CD4-positive, CD25-positive, alpha-beta regulatory T cell (primary cell): Measurements from ENCODE around the gene ZBTB38. TPM values are rescaled to one million over a fixed set of nuclear protein-coding genes. Genes with fewer than 3 reads are reported as not detected.

Experiments
- ATAC-seq, 2 donors: fragments of 150-1000 bp; cut with Tn5 transposase; one replicate each; pipeline ENCODE4 v1.10.0; 2021; ENCODE audit warnings: low read depth in 2 of 2, moderate number of reproducible peaks in 2 of 2, moderate library complexity in 1 of 2
- DNase-seq, 3 donors: peaks; one replicate each; pipeline versions ENCODE4 v3.0.0 to v3.0.0-alpha.2; 2012 to 2022; ENCODE audit warnings: mixed read lengths in 1 of 3
- H3K27ac ChIP-seq: one replicate; pipeline ENCODE4 v1.7.0; 2013; ENCODE audit warnings: mild to moderate bottlenecking, low read length; ENCODE audit not compliant: insufficient read depth, poor library complexity, severe bottlenecking
- H3K27me3 ChIP-seq: one replicate; pipeline ENCODE4 v1.7.0; 2013; ENCODE audit warnings: low read length; ENCODE audit not compliant: control insufficient read depth, insufficient read depth
- H3K36me3 ChIP-seq: one replicate; pipeline ENCODE4 v1.7.0; 2013; ENCODE audit warnings: mild to moderate bottlenecking, low read length, moderate library complexity; ENCODE audit not compliant: control insufficient read depth, insufficient read depth
- H3K4me1 ChIP-seq: 2 replicates; pipeline ENCODE4 v1.7.0; 2013; ENCODE audit warnings: mild to moderate bottlenecking, low read length; ENCODE audit not compliant: insufficient read depth, control insufficient read depth, poor library complexity, severe bottlenecking
- H3K4me3 ChIP-seq: one replicate; pipeline ENCODE4 v1.7.0; 2013; ENCODE audit warnings: low read depth, mild to moderate bottlenecking, low read length, moderate library complexity
- H3K9me3 ChIP-seq, 2 experiments: 1 replicate in 1 of 2; 2 replicates in 1 of 2; pipeline ENCODE4 v1.7.0; 2013; ENCODE audit warnings: low read length in 2 of 2, mild to moderate bottlenecking in 1 of 2, moderate library complexity in 1 of 2; ENCODE audit not compliant: control insufficient read depth in 2 of 2
- H3K27ac Mint-ChIP-seq, 3 donors: one replicate each; pipeline ENCODE4 v1.8.0; 2020 to 2022; ENCODE audit warnings: mild to moderate bottlenecking in 3 of 3, mixed read lengths in 3 of 3, moderate library complexity in 2 of 3
- H3K27me3 Mint-ChIP-seq: one replicate; pipeline ENCODE4 v1.8.0; 2022; ENCODE audit warnings: mild to moderate bottlenecking, mixed read lengths
- H3K36me3 Mint-ChIP-seq: one replicate; pipeline ENCODE4 v1.8.0; 2020; ENCODE audit warnings: mixed read lengths
- H3K4me1 Mint-ChIP-seq, 4 donors: one replicate each; pipeline ENCODE4 v1.8.0; 2020 to 2022; ENCODE audit warnings: mixed read lengths in 4 of 4, mild to moderate bottlenecking in 1 of 4
- H3K4me3 Mint-ChIP-seq, 4 donors: one replicate each; pipeline ENCODE4 v1.8.0; 2020 to 2022; ENCODE audit warnings: mild to moderate bottlenecking in 4 of 4, mixed read lengths in 4 of 4, moderate library complexity in 3 of 4
- H3K9me3 Mint-ChIP-seq, 7 donors: one replicate each; pipeline ENCODE4 v1.8.0; 2020 to 2022; ENCODE audit warnings: mixed read lengths in 7 of 7, mild to moderate bottlenecking in 3 of 7, moderate library complexity in 2 of 7
- polyA plus RNA-seq, 4 donors: library from polyadenylated mRNA; unstranded; fragments of 300-500 nt; fragmentation: Illumina TruSeq; gene quantifications; one replicate each; pipeline ENCODE4 v1.2.3, GENCODE V29; 2021
- total RNA-seq: library from RNA; stranded (reverse); gene quantifications from one replicate; pipeline ENCODE4 v1.2.3, GENCODE V29; 2022

The ZBTB38 gene
- total and polyA plus RNA-seq, 5 donors from 2014 or later, result 65.0 to 148 (median 96.7) TPM

GRCh38 chr3:141334627-141335250 is 33.6 kb upstream of the ZBTB38 start:
- Histone ChIP-seq H3K4me1 (no peaks in the 10 kb centered on the region), H3K9me3 (no peaks in the 10 kb centered on the region), H3K27ac (no peak overlapping the region), H3K36me3 (no peaks in the 10 kb centered on the region), H3K4me3 (no peak overlapping the region), H3K27me3 (no peaks in the 10 kb centered on the region)
- ATAC-seq (no peak), DNase-seq (no peak)
- Mint-ChIP-seq H3K27ac (no peak overlapping the region), H3K36me3 (no peaks in the 10 kb centered on the region), H3K4me3 (peak overlapping the region in 1 of 4 donors; percentile 3), H3K9me3 (peaks cover 0 to 4% (median 0%) of the 10 kb centered on the region in 7 donors), H3K27me3 (peaks cover 10% of the 10 kb centered on the region), H3K4me1 (no peaks in the 10 kb centered on the region)

- H3K4me1 Mint-ChIP-seq, result peaks cover 0 to 5% (median 0%) of the 10 kb centered on the region in 4 donors
- DNase-seq, result no peak
- Histone ChIP-seq H3K4me1 (no peaks in the 10 kb centered on the region), H3K27ac (no peak overlapping the region), H3K4me3 (no peak overlapping the region), H3K36me3 (no peaks in the 10 kb centered on the region), H3K9me3 (no peaks in the 10 kb centered on the region), H3K27me3 (no peaks in the 10 kb centered on the region)
- no peak overlapping the region for H3K4me3 Mint-ChIP-seq
- no peak overlapping the region for H3K27ac Mint-ChIP-seq
- ATAC-seq, result no peak
- H3K27me3 Mint-ChIP-seq, result peaks cover 11% of the 10 kb centered on the region
- H3K9me3 Mint-ChIP-seq, result peaks cover 0 to 4% (median 0%) of the 10 kb centered on the region in 7 donors
- H3K36me3 Mint-ChIP-seq, result no peaks in the 10 kb centered on the region
Measured at GRCh38 chr3:141335531-141336061, 32.7 kb upstream of the ZBTB38 start.

- Mint-ChIP-seq H3K9me3 (peaks cover 0 to 10% (median 0%) of the 10 kb centered on the region in 7 donors), H3K36me3 (no peaks in the 10 kb centered on the region), H3K27ac (no peak overlapping the region), H3K27me3 (peaks cover 16% of the 10 kb centered on the region), H3K4me3 (no peak overlapping the region), H3K4me1 (peaks cover 0 to 5% (median 0%) of the 10 kb centered on the region in 4 donors)
- Histone ChIP-seq H3K4me1 (no peaks in the 10 kb centered on the region), H3K9me3 (no peaks in the 10 kb centered on the region), H3K36me3 (no peaks in the 10 kb centered on the region), H3K27ac (no peak overlapping the region), H3K4me3 (no peak overlapping the region), H3K27me3 (no peaks in the 10 kb centered on the region)
- DNase-seq, result no peak
- no peak for ATAC-seq
Measured at GRCh38 chr3:141336672-141337522, 31.4 kb upstream of the ZBTB38 start.

GRCh38 chr3:141337523-141337854 is 30.8 kb upstream of the ZBTB38 start:
- Histone ChIP-seq H3K27ac (no peak overlapping the region), H3K9me3 (no peaks in the 10 kb centered on the region), H3K4me3 (no peak overlapping the region), H3K27me3 (no peaks in the 10 kb centered on the region), H3K4me1 (no peaks in the 10 kb centered on the region), H3K36me3 (no peaks in the 10 kb centered on the region)
- Mint-ChIP-seq H3K4me3 (no peak overlapping the region), H3K27me3 (peaks cover 18% of the 10 kb centered on the region), H3K27ac (no peak overlapping the region), H3K4me1 (peaks cover 0 to 5% (median 0%) of the 10 kb centered on the region in 4 donors), H3K36me3 (no peaks in the 10 kb centered on the region), H3K9me3 (peaks cover 0 to 10% (median 0%) of the 10 kb centered on the region in 7 donors)
- no peak for DNase-seq
- no peak for ATAC-seq

- Histone ChIP-seq H3K9me3 (no peaks in the 10 kb centered on the region), H3K36me3 (no peaks in the 10 kb centered on the region), H3K27me3 (no peaks in the 10 kb centered on the region), H3K27ac (no peak overlapping the region), H3K4me3 (no peak overlapping the region), H3K4me1 (no peaks in the 10 kb centered on the region)
- peaks cover 23% of the 10 kb centered on the region for H3K27me3 Mint-ChIP-seq
- no peak for DNase-seq
- no peaks in the 10 kb centered on the region for H3K36me3 Mint-ChIP-seq
- no peak overlapping the region for H3K4me3 Mint-ChIP-seq
- H3K9me3 Mint-ChIP-seq, result peaks cover 0 to 10% (median 0%) of the 10 kb centered on the region in 7 donors
- ATAC-seq, result no peak
- H3K4me1 Mint-ChIP-seq, result peaks cover 0 to 5% (median 0%) of the 10 kb centered on the region in 4 donors
- no peak overlapping the region for H3K27ac Mint-ChIP-seq
Measured at GRCh38 chr3:141337991-141338390, 30.3 kb upstream of the ZBTB38 start.

GRCh38 chr3:141338881-141339280 is 29.4 kb upstream of the ZBTB38 start:
- Histone ChIP-seq H3K4me3 (no peak overlapping the region), H3K4me1 (no peaks in the 10 kb centered on the region), H3K36me3 (no peaks in the 10 kb centered on the region), H3K27me3 (no peaks in the 10 kb centered on the region), H3K27ac (no peak overlapping the region), H3K9me3 (no peaks in the 10 kb centered on the region)
- no peak overlapping the region for H3K4me3 Mint-ChIP-seq
- peaks cover 0 to 5% (median 0%) of the 10 kb centered on the region in 4 donors for H3K4me1 Mint-ChIP-seq
- peaks cover 24% of the 10 kb centered on the region for H3K27me3 Mint-ChIP-seq
- ATAC-seq, result no peak
- H3K36me3 Mint-ChIP-seq, result no peaks in the 10 kb centered on the region
- H3K27ac Mint-ChIP-seq, result no peak overlapping the region
- peaks cover 0 to 10% (median 0%) of the 10 kb centered on the region in 7 donors for H3K9me3 Mint-ChIP-seq
- no peak for DNase-seq

- no peaks in the 10 kb centered on the region for H3K4me1 ChIP-seq
- H3K9me3 Mint-ChIP-seq, result peaks cover 0 to 10% (median 0%) of the 10 kb centered on the region in 7 donors
- H3K27ac Mint-ChIP-seq, result no peak overlapping the region
- peak overlapping the region in 1 of 4 donors; percentile 34 for H3K4me3 Mint-ChIP-seq
- H3K36me3 Mint-ChIP-seq, result no peaks in the 10 kb centered on the region
- no peaks in the 10 kb centered on the region for H3K27me3 ChIP-seq
- H3K27me3 Mint-ChIP-seq, result peaks cover 24% of the 10 kb centered on the region
- H3K36me3 ChIP-seq, result no peaks in the 10 kb centered on the region
- ATAC-seq, result no peak
- DNase-seq, result no peak
- H3K4me3 ChIP-seq, result no peak overlapping the region
- H3K4me1 Mint-ChIP-seq, result peaks cover 0 to 5% (median 0%) of the 10 kb centered on the region in 4 donors
- no peak overlapping the region for H3K27ac ChIP-seq
- no peaks in the 10 kb centered on the region for H3K9me3 ChIP-seq
Measured at GRCh38 chr3:141341536-141341935, 26.8 kb upstream of the ZBTB38 start.
